GM18499 (cell line): ENCODE data around the gene TBCA.
"Not testable (repeated sequence)": the region's sequence is repeated elsewhere in the genome, so short reads cannot be mapped to it uniquely, and the experiment has no call there.

Experiments used
- ATAC-seq: cut with Tn5 transposase; IDR thresholded peaks from one replicate; pipeline ENCODE4 v1.9.1; 2021; ENCODE audit warnings: moderate number of reproducible peaks; ENCODE audit not compliant: insufficient read depth, unreplicated experiment

TBCA gene

GRCh38 chr5:77774981-77775789, 954 bp downstream of the TBCA start:
- ATAC-seq: no peak

- ATAC-seq: no peak
These were observed 2.3 kb downstream of the TBCA start for GRCh38 chr5:77773734-77774280.

DNA sequence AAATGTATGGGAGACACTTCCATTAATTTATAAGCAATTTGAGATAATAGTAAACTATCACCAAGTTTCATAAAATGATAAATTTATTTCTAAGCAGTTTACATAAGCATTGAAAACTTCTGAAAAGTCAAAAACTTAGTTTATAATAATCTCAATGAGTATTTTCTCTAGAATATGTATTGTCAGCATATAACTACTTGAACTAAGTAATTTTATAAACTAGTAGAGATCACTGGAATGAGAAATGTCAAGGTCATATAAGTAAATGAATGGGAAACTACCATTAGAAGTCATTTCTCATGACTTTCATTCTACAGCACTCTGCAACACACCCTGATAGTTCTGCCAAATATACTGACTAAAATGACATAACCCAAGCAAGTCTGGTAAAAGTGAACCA, 3.4 kb downstream of the TBCA start:
- ATAC-seq: no peak

- ATAC-seq: no peak
These were observed 4.7 kb downstream of the TBCA start for GRCh38 chr5:77771452-77771851.

GRCh38 chr5:77770293-77771005, 5.7 kb downstream of the TBCA start:
- no peak for ATAC-seq

DNA sequence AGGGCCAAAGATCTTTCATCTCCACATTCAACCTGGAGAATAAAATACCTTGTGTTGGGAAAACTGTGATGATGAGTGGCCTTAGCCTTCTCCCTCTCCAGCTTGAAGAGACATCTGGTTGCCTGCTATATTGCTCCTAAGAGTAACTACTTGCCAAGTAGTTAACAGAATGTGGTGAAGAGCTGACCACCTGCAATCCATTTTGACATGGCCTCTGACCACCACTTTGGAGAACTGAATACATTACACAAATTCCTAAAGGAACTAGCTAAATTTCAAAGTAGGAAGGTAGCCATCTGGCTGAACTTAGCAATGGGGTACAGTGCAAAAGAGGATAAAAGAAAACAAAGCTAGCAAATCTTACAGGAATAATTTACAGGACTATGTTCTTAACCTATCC, 7.2 kb downstream of the TBCA start:
- no peak for ATAC-seq

DNA sequence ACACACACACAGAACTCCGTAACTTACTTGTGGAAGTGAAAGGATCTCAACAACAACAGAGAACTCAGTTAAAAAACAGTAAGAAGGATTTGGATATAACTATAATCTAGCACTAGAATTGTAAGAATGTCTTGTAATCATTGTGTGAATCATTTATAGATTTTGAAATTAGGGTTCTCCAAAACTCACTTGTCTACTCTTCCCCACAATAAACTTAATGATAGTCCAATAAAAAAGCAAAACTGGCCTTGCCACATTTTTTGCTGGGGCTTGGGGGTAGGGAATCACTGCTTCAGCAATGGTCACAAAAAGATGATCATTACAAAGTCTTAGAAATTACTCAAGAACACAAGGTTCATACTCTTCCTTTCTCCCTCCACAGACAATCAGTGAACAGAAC, 8.8 kb downstream of the TBCA start:
- no peak for ATAC-seq

DNA sequence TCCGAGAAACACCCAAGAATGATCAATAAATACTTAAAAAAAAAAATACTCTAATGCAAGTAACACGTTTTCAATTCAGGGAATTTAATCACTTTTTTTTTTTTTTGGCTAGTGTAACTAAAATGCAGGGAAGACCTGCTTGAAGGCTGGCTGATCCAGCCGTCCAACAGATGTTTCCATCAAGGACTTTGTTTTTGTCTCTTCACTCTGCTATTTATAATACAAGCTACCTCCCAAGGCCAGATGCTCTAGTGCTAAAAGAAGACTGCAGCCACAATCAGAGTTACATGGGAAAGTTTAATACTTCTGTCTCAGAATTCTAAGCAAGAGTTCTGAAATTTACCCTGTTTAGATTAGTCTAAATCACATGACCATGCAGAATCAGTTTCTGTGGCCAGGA, 14.5 kb downstream of the TBCA start:
- ATAC-seq: no peak

DNA sequence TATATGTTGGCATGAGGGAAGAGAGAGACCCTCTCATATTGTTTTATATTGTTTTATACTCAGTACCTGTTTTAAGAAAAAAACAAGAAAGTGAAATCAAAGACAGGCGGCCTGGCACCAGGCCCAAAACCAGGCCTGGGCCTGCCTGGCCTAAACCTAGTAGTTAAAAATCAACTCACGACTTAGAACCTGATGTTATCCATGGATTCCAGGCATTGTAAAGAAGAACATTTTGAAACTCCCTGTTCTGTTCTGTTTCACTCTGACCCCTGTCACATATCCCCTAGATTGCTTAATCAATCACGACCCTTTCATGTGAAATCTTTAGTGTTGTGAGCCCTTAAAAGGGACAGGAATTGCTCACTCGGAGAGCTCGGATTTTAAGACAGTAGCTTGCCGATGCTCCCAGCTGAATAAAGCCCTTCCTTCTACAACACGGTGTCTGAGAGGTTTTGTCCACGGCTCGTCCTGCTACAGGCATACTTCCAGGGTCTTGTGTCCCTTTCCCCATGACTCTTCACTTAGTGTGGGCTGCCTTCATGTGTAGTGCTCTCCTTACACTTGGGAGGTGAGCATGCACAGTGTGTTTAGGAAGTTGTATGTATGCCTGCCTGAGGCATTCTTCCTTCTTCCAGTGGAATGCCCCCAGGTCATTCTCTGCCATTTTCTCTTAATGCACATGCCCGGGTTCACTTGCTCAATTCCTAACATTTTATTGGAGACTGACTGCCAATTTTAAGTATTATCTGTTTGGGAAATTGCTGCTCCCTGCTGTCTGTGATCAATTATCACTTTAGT, 17.8 kb downstream of the TBCA start:
- ATAC-seq: no peak

DNA sequence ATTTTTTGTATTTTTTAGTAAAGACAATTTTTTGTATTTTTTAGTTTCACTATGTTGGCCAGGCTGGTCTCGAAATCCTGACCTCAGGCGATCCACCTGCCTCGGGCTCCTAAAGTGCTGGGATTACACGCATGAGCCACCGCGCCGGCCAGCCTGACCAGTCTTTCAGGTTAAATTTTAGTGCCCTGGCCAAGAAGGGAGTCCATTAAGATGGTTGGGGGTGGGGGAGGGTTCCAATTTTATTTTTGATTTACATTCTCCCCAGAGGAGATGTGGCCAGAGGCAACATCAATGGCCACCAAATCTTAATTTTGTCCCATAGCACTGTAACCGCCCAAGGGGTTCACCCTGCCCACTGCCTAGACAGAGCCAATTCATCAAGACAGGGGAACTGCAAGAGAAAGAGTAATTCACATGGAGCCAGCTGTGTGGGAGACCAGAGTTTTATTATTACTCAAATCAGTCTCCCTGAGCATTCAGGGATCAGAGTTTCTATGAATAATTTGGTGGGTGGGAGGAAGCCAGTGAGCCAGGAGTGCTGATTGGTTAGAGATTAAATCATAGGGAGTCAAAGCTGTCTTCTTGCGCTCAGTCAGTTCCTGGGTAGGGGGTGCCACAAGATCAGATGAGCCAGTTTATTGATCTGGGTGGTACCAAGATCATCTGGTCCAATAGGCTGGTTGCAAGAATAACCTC, 24.7 kb downstream of the TBCA start:
- ATAC-seq: no peak

DNA sequence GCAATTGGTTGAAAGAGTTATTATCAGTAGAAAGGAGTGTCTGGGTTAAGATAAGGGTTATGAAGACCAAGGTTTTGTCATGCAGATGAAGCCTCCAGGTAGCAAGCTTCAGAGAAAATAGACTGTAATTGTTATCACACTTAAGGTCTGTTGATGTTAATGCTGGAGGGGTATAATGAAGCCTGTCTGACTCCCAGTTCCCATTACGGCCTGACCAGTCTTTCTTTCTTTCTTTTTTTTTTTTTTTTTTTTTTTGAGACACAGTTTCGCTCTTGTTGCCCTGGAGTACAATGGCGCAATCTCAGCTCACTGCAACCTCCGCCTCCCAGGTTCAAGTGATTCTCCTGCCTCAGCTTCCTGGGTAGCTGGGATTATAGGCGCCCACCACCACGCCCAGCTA, 25.2 kb downstream of the TBCA start:
- not testable (repeated sequence) for ATAC-seq

- no peak for ATAC-seq
These were observed 28.0 kb downstream of the TBCA start for GRCh38 chr5:77748160-77748559.

GRCh38 chr5:77744116-77744515, 32.0 kb downstream of the TBCA start:
- no peak for ATAC-seq

DNA sequence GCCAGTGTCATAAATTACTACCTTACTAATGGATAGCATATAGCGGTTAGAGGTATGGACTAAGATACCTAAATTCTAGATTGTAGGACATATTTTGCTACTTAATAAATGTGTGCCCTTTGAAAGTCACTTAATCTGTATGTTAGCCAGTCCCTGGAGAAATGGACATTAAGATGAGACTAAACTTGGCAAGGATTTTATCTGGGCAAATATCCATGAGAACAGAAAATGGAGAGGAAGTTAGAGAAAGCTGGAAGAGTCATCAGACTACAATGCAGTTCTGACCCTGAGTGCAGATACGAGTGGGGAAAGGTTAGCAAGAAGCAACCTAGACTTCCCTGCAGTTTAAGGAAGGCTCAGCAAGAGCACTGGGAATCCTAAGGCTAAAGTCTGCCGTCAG, 33.0 kb downstream of the TBCA start:
- ATAC-seq: no peak

DNA sequence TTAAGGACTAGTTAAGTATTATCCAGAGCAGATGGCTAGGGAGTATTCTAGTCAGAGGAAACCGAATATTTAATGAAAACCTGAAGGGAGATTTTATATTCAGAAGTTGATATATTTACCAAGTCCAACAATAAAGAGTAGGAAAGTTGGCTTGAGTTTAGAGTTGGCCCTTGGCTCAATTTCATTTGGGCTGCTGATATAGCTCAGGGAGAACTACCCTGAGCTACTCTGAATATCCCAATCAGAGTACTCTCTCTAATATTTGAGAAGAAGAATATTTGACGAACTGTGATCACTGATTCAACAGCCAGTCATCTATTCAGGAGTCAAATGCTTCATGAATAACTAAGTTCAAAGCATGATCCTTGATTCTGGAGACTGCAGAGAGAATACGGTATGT, 34.5 kb downstream of the TBCA start:
- no peak for ATAC-seq

GRCh38 chr5:77734885-77735284, 41.3 kb downstream of the TBCA start:
- no peak for ATAC-seq

GRCh38 chr5:77733130-77733529, 43.0 kb downstream of the TBCA start:
- ATAC-seq: no peak

DNA sequence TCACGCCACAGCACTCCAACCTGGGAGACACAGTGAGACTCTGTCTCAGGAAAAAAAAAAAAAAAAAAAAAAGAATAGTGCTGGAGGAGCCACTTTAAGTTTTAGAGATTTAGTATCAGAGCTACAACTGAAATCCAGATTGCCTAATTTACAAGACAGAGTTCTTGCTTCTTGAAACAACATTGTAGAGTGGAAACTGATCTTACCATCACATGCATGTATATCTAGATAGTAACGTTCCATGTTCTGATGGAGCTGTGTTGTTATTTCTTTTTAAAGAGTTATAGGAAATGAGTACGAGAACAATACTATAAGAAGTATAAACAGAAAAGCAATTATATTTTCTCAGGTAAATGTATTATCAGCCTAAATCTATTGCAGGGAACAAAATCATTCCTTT, 48.9 kb downstream of the TBCA start:
- ATAC-seq: no peak

- ATAC-seq: no peak
These were observed 50.5 kb downstream of the TBCA start for GRCh38 chr5:77725616-77726015.

DNA sequence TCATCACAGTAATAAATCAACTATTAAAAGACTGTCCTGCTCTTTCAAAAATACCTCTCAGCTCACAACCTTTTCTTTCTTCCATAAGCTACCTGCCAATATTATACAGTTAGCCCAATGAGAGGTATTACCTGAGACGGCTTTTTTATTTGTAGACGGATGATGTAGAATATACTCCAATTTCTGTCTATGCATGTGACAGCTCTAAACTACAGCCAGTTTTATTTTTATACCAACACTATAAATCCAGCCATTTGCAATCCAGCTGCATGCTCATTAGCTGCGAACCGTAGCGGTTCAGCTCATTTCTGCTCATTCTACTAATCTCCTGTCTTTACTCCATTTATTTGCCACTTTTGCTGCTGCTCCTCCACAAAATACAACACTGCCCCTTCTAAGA, 51.2 kb downstream of the TBCA start:
- no peak for ATAC-seq
